IPS-20b (cell line): Measurements from ENCODE around the gene PNLIP.

Source experiments
- H3K27ac ChIP-seq: one replicate; pipeline ENCODE4 v1.5.1; 2013; ENCODE audit warnings: low read length
- H3K27me3 ChIP-seq: 2 replicates; pipeline ENCODE4 v1.6.1; 2013; ENCODE audit warnings: mild to moderate bottlenecking, low read length, inconsistent platforms; ENCODE audit not compliant: insufficient read depth
- H3K36me3 ChIP-seq: 2 replicates; pipeline ENCODE4 v1.6.1; 2013; ENCODE audit warnings: low read depth, mild to moderate bottlenecking, inconsistent platforms, low read length, moderate library complexity; ENCODE audit not compliant: insufficient read depth
- H3K4me1 ChIP-seq: 2 replicates; pipeline ENCODE4 v1.6.1; 2013; ENCODE audit warnings: mild to moderate bottlenecking, control low read depth, inconsistent platforms, low read length, moderate library complexity; ENCODE audit not compliant: insufficient read depth
- H3K4me3 ChIP-seq: 2 replicates; pipeline ENCODE4 v1.5.1; 2013; ENCODE audit warnings: mild to moderate bottlenecking, low read length, inconsistent platforms
- H3K9ac ChIP-seq: 2 replicates; pipeline ENCODE4 v1.6.1; 2013; ENCODE audit warnings: low read depth, mild to moderate bottlenecking, inconsistent platforms, low read length, moderate library complexity
- H3K9me3 ChIP-seq: 2 replicates; pipeline ENCODE4 v1.6.1; 2013; ENCODE audit warnings: mild to moderate bottlenecking, low read depth, low read length, inconsistent platforms; ENCODE audit not compliant: insufficient read depth

PNLIP gene

GRCh38 chr10:116542007-116542677 lies 3.6 kb upstream of the PNLIP start:
- Histone ChIP-seq H3K27me3 (no peaks in the 10 kb centered on the region), H3K27ac (no peak overlapping the region), H3K9me3 (peaks cover 10% of the 10 kb centered on the region), H3K9ac (no peak overlapping the region), H3K36me3 (no peaks in the 10 kb centered on the region), H3K4me3 (no peak overlapping the region), H3K4me1 (peaks cover 7% of the 10 kb centered on the region; the same call in 1 of the 2 replicates)

- peaks cover 7% of the 10 kb centered on the region; the same call in 1 of the 2 replicates for H3K4me1 ChIP-seq
- no peaks in the 10 kb centered on the region for H3K27me3 ChIP-seq
- no peak overlapping the region for H3K27ac ChIP-seq
- H3K4me3 ChIP-seq, result no peak overlapping the region
- H3K9ac ChIP-seq, result no peak overlapping the region
- no peaks in the 10 kb centered on the region for H3K36me3 ChIP-seq
- no peaks in the 10 kb centered on the region for H3K9me3 ChIP-seq
Measured at GRCh38 chr10:116545122-116545521, 609 bp upstream of the PNLIP start.

- H3K36me3 ChIP-seq, result no peaks in the 10 kb centered on the region
- no peaks in the 10 kb centered on the region for H3K4me1 ChIP-seq
- no peak overlapping the region for H3K27ac ChIP-seq
- H3K4me3 ChIP-seq, result no peak overlapping the region
- no peaks in the 10 kb centered on the region for H3K27me3 ChIP-seq
- no peak overlapping the region for H3K9ac ChIP-seq
- H3K9me3 ChIP-seq, result no peaks in the 10 kb centered on the region
Measured at GRCh38 chr10:116548301-116548700, 2.6 kb downstream of the PNLIP start.

- no peak overlapping the region for H3K27ac ChIP-seq
- peaks cover 7% of the 10 kb centered on the region; the same call in 1 of the 2 replicates for H3K4me1 ChIP-seq
- H3K4me3 ChIP-seq, result no peak overlapping the region
- H3K9me3 ChIP-seq, result no peaks in the 10 kb centered on the region
- no peak overlapping the region for H3K9ac ChIP-seq
- no peaks in the 10 kb centered on the region for H3K27me3 ChIP-seq
- no peaks in the 10 kb centered on the region for H3K36me3 ChIP-seq
Measured at GRCh38 chr10:116553378-116553980, 7.7 kb downstream of the PNLIP start.

GRCh38 chr10:116554628-116555027 lies 8.9 kb downstream of the PNLIP start:
- Histone ChIP-seq H3K27ac (no peak overlapping the region), H3K9ac (no peak overlapping the region), H3K4me1 (peaks cover 7% of the 10 kb centered on the region; the same call in 1 of the 2 replicates), H3K4me3 (no peak overlapping the region), H3K9me3 (no peaks in the 10 kb centered on the region), H3K27me3 (no peaks in the 10 kb centered on the region), H3K36me3 (no peaks in the 10 kb centered on the region)

- Histone ChIP-seq H3K9me3 (no peaks in the 10 kb centered on the region), H3K27me3 (no peaks in the 10 kb centered on the region), H3K4me3 (no peak overlapping the region)
Measured at GRCh38 chr10:116555880-116556279, 10.1 kb downstream of the PNLIP start.

GRCh38 chr10:116557305-116557880 lies 11.7 kb downstream of the PNLIP start:
- no peak overlapping the region for H3K4me3 ChIP-seq
- no peak overlapping the region for H3K9ac ChIP-seq
- H3K27me3 ChIP-seq, result no peaks in the 10 kb centered on the region
- H3K4me1 ChIP-seq, result peaks cover 7% of the 10 kb centered on the region; the same call in 1 of the 2 replicates
- no peak overlapping the region for H3K27ac ChIP-seq
- H3K36me3 ChIP-seq, result no peaks in the 10 kb centered on the region
- no peaks in the 10 kb centered on the region for H3K9me3 ChIP-seq

More at GRCh38 chr10:116555880-116556279, 10.1 kb downstream of the PNLIP start:
- Histone ChIP-seq H3K36me3 (no peaks in the 10 kb centered on the region), H3K9ac (no peak overlapping the region), H3K27ac (no peak overlapping the region), H3K4me1 (peaks cover 7% of the 10 kb centered on the region; the same call in 1 of the 2 replicates)

GRCh38 chr10:116565534-116565933 lies 19.8 kb downstream of the PNLIP start:
- H3K4me3 ChIP-seq, result no peak overlapping the region
- H3K9ac ChIP-seq, result no peak overlapping the region
- no peaks in the 10 kb centered on the region for H3K27me3 ChIP-seq
- no peaks in the 10 kb centered on the region for H3K9me3 ChIP-seq
- H3K36me3 ChIP-seq, result no peaks in the 10 kb centered on the region
- no peak overlapping the region for H3K27ac ChIP-seq
- H3K4me1 ChIP-seq, result no peaks in the 10 kb centered on the region

- no peak overlapping the region for H3K4me3 ChIP-seq
- no peak overlapping the region for H3K9ac ChIP-seq
- H3K27ac ChIP-seq, result no peak overlapping the region
- no peaks in the 10 kb centered on the region for H3K9me3 ChIP-seq
- H3K27me3 ChIP-seq, result no peaks in the 10 kb centered on the region
- no peaks in the 10 kb centered on the region for H3K36me3 ChIP-seq
- H3K4me1 ChIP-seq, result no peaks in the 10 kb centered on the region
Measured at GRCh38 chr10:116566932-116567331, 21.2 kb downstream of the PNLIP start.

- Histone ChIP-seq H3K27me3 (no peaks in the 10 kb centered on the region), H3K27ac (no peak overlapping the region), H3K4me1 (no peaks in the 10 kb centered on the region), H3K36me3 (no peaks in the 10 kb centered on the region), H3K9me3 (no peaks in the 10 kb centered on the region), H3K4me3 (no peak overlapping the region), H3K9ac (no peak overlapping the region)
Measured at GRCh38 chr10:116567335-116567734, 21.6 kb downstream of the PNLIP start.

GRCh38 chr10:116574797-116575196 lies 29.1 kb downstream of the PNLIP start:
- H3K27ac ChIP-seq, result no peak overlapping the region
- no peaks in the 10 kb centered on the region for H3K27me3 ChIP-seq
- H3K36me3 ChIP-seq, result no peaks in the 10 kb centered on the region
- H3K9me3 ChIP-seq, result no peaks in the 10 kb centered on the region
- no peaks in the 10 kb centered on the region for H3K4me1 ChIP-seq
- H3K4me3 ChIP-seq, result no peak overlapping the region
- no peak overlapping the region for H3K9ac ChIP-seq
